DND-41 (cell line): ENCODE data around the gene ZNF740.

Experiments used
- EZH2 ChIP-seq: IDR thresholded peaks from 3 replicates; pipeline ENCODE4 v1.6.1; 2012; ENCODE audit warnings: borderline replicate concordance, low read depth, mild to moderate bottlenecking, moderate library complexity, low read length, inconsistent platforms; ENCODE audit not compliant: severe bottlenecking
- TF ChIP-seq, protein P1 (sequence below): IDR thresholded peaks from 2 replicates; pipeline ENCODE4 v1.5.1; 2012; ENCODE audit warnings: borderline replicate concordance, low read length, moderate library complexity, mild to moderate bottlenecking; ENCODE audit not compliant: poor library complexity, severe bottlenecking; ENCODE audit errors: extremely low read depth

DNA sequence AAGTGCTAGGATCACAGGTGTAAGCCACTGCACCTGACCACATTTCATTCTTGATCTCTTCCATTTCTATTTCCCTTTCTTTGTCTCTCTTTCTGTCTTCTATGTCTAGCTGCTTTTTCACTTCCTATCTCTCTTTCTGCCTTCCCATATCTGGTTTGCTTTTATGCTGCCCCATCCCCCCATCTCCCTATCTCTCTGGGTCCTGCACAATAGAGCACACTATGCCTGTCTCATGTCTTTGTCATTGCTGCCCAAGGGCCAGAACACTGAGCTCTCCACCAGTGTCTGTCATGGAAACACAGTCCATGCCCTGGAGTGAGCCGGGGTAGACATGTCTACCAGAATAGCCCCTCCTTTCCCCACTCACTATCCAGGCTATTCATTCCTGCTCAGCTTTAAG, 63.8 kb downstream of the ZNF740 start:
- TF ChIP-seq, protein P1, sequence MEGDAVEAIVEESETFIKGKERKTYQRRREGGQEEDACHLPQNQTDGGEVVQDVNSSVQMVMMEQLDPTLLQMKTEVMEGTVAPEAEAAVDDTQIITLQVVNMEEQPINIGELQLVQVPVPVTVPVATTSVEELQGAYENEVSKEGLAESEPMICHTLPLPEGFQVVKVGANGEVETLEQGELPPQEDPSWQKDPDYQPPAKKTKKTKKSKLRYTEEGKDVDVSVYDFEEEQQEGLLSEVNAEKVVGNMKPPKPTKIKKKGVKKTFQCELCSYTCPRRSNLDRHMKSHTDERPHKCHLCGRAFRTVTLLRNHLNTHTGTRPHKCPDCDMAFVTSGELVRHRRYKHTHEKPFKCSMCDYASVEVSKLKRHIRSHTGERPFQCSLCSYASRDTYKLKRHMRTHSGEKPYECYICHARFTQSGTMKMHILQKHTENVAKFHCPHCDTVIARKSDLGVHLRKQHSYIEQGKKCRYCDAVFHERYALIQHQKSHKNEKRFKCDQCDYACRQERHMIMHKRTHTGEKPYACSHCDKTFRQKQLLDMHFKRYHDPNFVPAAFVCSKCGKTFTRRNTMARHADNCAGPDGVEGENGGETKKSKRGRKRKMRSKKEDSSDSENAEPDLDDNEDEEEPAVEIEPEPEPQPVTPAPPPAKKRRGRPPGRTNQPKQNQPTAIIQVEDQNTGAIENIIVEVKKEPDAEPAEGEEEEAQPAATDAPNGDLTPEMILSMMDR: no peak
- no peak for TF ChIP-seq EZH2
